Skeletal muscle satellite cell (primary cell): Measurements from ENCODE around the gene UCMA.

ENCODE experiments used
- H3K27me3 ChIP-seq: 2 replicates; pipeline ENCODE4 v1.7.0; 2013; ENCODE audit warnings: low read length; ENCODE audit not compliant: control insufficient read depth, insufficient read depth
- H3K36me3 ChIP-seq: 2 replicates; pipeline ENCODE4 v1.7.0; 2013; ENCODE audit warnings: mild to moderate bottlenecking, control low read depth, low read length; ENCODE audit not compliant: insufficient read depth
- H3K4me1 ChIP-seq: 2 replicates; pipeline ENCODE4 v1.7.0; 2013; ENCODE audit warnings: low read length; ENCODE audit not compliant: control insufficient read depth, insufficient read depth
- H3K4me2 ChIP-seq: 2 replicates; pipeline ENCODE4 v1.7.0; 2013; ENCODE audit warnings: mild to moderate bottlenecking, low read length
- H3K4me3 ChIP-seq: 2 replicates; pipeline ENCODE4 v1.7.0; 2013; ENCODE audit warnings: low read length
- H3K9ac ChIP-seq: 2 replicates; pipeline ENCODE4 v1.7.0; 2013; ENCODE audit warnings: mild to moderate bottlenecking, low read depth, low read length, moderate library complexity
- H3K9me3 ChIP-seq: replicated peaks from 2 replicates; pipeline ENCODE4 v1.7.0; 2013; ENCODE audit warnings: mild to moderate bottlenecking, control low read depth, low read length
- small RNA-seq: library from RNA; depleted of rRNA; stranded (forward); fragments of <200 nt; gene quantifications from one replicate; pipeline ENCODE3, GENCODE V24; 2012

Gene UCMA

GRCh38 chr10:13184730-13185514, 49.3 kb downstream of the UCMA start:
- no peaks in the 10 kb centered on the region for H3K9me3 ChIP-seq
- no peaks in the 10 kb centered on the region for H3K4me1 ChIP-seq
- H3K9ac ChIP-seq = no peak overlapping the region
- no peaks in the 10 kb centered on the region for H3K27me3 ChIP-seq
- H3K4me2 ChIP-seq = no peak overlapping the region
- no peak overlapping the region for H3K4me3 ChIP-seq
- peaks cover 14% of the 10 kb centered on the region for H3K36me3 ChIP-seq

GRCh38 chr10:13184276-13184675, 49.9 kb downstream of the UCMA start:
- no peak overlapping the region for H3K4me3 ChIP-seq
- no peaks in the 10 kb centered on the region for H3K27me3 ChIP-seq
- H3K9me3 ChIP-seq = no peaks in the 10 kb centered on the region
- H3K9ac ChIP-seq = no peak overlapping the region
- H3K4me2 ChIP-seq = no peak overlapping the region
- H3K36me3 ChIP-seq = peaks cover 14% of the 10 kb centered on the region
- H3K4me1 ChIP-seq = no peaks in the 10 kb centered on the region

- Histone ChIP-seq H3K27me3 (no peaks in the 10 kb centered on the region), H3K9ac (no peak overlapping the region), H3K4me2 (no peak overlapping the region), H3K4me3 (no peak overlapping the region), H3K4me1 (no peaks in the 10 kb centered on the region), H3K36me3 (peaks cover 14% of the 10 kb centered on the region), H3K9me3 (no peaks in the 10 kb centered on the region)
Measured at GRCh38 chr10:13183625-13184024, 50.5 kb downstream of the UCMA start.

GRCh38 chr10:13182424-13182823, 51.8 kb downstream of the UCMA start:
- Histone ChIP-seq H3K27me3 (no peaks in the 10 kb centered on the region), H3K4me1 (no peaks in the 10 kb centered on the region), H3K9ac (no peak overlapping the region), H3K9me3 (no peaks in the 10 kb centered on the region), H3K4me2 (no peak overlapping the region), H3K4me3 (no peak overlapping the region), H3K36me3 (peaks cover 14% of the 10 kb centered on the region)

DNA sequence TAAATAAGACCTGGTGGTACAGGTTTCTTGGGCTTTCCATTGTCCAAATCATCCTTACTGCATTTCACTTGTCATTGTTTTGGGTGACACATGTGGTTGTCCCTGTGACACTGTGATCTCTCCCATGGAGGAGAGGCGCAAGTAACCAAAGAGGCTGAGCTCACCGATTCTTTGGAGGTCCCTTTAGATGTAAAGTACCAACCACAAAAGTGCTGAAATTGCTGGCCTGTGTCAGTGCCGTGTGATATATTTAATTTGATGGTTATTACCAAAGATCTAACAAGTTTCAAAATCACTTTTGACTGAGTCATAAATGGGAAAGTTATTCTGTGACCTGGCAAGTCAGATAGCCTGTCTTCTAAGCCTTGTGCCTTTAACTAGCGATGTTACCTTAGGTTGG, 53.4 kb downstream of the UCMA start:
- no peaks in the 10 kb centered on the region for H3K4me1 ChIP-seq
- H3K27me3 ChIP-seq = no peaks in the 10 kb centered on the region
- H3K4me2 ChIP-seq = no peak overlapping the region
- peaks cover 17% of the 10 kb centered on the region for H3K36me3 ChIP-seq
- no peak overlapping the region for H3K4me3 ChIP-seq
- no peaks in the 10 kb centered on the region for H3K9me3 ChIP-seq
- H3K9ac ChIP-seq = no peak overlapping the region

- H3K4me1 ChIP-seq = no peaks in the 10 kb centered on the region
- H3K9me3 ChIP-seq = no peaks in the 10 kb centered on the region
- no peak overlapping the region for H3K9ac ChIP-seq
- H3K4me2 ChIP-seq = no peak overlapping the region
- no peak overlapping the region for H3K4me3 ChIP-seq
- H3K27me3 ChIP-seq = no peaks in the 10 kb centered on the region
- H3K36me3 ChIP-seq = peaks cover 11% of the 10 kb centered on the region
Measured at GRCh38 chr10:13173616-13174015, 60.6 kb downstream of the UCMA start.

Small RNAs within 50 kb of the gene (small RNA-seq; reads per million reads assigned to genes)
- gene RNU6-6P = 0.21 reads per million
